Endothelial cell of umbilical vein (primary cell): ENCODE measurements around the gene FLT4. TPM values are rescaled to one million over a fixed set of nuclear protein-coding genes. Genes with fewer than 3 reads are reported as not detected.

Source experiments
- BruUV-seq: library from RNA; stranded (reverse); fragments of 400-500 nt; replicated peaks from 2 replicates; lab custom pipeline; 2021; lab: Mats Ljungman, UMichigan
- CTCF ChIA-PET: fragments of 300-600, 350-600 bp; sonication (Branson Sonifier 250); formaldehyde crosslinking; loops from one replicate; lab custom pipeline; 2021; ENCODE audit warnings: antibody characterized with exemption, inconsistent platforms; lab: Charles Lee
- POLR2A ChIA-PET: fragments of 300-600, 350-600 bp; sonication (Branson Sonifier 250); formaldehyde crosslinking; loops from one replicate; lab custom pipeline; 2021; ENCODE audit warnings: antibody characterized with exemption, inconsistent platforms; lab: Charles Lee
- DNase-seq: peaks from one replicate; pipeline ENCODE4 v3.0.0-alpha.2; 2011; ENCODE audit warnings: low read depth, low spot score
- FAIRE-seq: peaks from 2 replicates; lab custom pipeline; 2011; peaks lifted over from hg19 to GRCh38; lab: Jason Lieb, UNC
- H2AFZ ChIP-seq: 2 replicates; pipeline ENCODE4 v1.6.0; 2012; ENCODE audit warnings: low read depth, low read length, control low read depth, inconsistent platforms
- H3K27ac ChIP-seq: 2 replicates; pipeline ENCODE4 v1.5.1; 2011; ENCODE audit warnings: low read depth, mild to moderate bottlenecking, control low read depth, low read length, moderate library complexity; ENCODE audit not compliant: insufficient read depth
- H3K27me3 ChIP-seq, 2 experiments: 2 replicates each; pipeline versions ENCODE4 v1.6.0 to v1.6.1; 2011; ENCODE audit warnings: low read length in 2 of 2, mixed read lengths in 1 of 2; ENCODE audit not compliant: control insufficient read depth in 2 of 2, insufficient read depth in 2 of 2
- H3K36me3 ChIP-seq, 2 experiments: 2 replicates in 1 of 2; 3 replicates in 1 of 2; pipeline ENCODE4 v1.5.1; 2011; ENCODE audit warnings: low read length in 2 of 2, mild to moderate bottlenecking in 1 of 2, moderate library complexity in 1 of 2; ENCODE audit not compliant: control insufficient read depth in 2 of 2, insufficient read depth in 2 of 2; ENCODE audit errors: extremely low read depth in 1 of 2
- H3K4me1 ChIP-seq: 3 replicates; pipeline ENCODE4 v1.5.1; 2011; ENCODE audit warnings: mild to moderate bottlenecking, low read length; ENCODE audit not compliant: control insufficient read depth, insufficient read depth; ENCODE audit errors: extremely low read depth
- H3K4me2 ChIP-seq: 2 replicates; pipeline ENCODE4 v1.6.1; 2011; ENCODE audit warnings: low read length, control low read depth, mixed read lengths; ENCODE audit not compliant: insufficient read depth
- H3K4me3 ChIP-seq, 3 experiments: fragments of 200-600 bp in 1 of 3; sonication (generic), shearing (Covaris generic) in 1 of 3; replicated peaks in 1 of 3; 2 replicates each; pipeline ENCODE4 v1.5.1; 2011 to 2016; ENCODE audit warnings: control low read depth in 3 of 3, low read length in 3 of 3, mild to moderate bottlenecking in 2 of 3, inconsistent platforms in 1 of 3, low read depth in 1 of 3, moderate library complexity in 1 of 3; ENCODE audit not compliant: insufficient read depth in 1 of 3
- H3K79me2 ChIP-seq: 2 replicates; pipeline ENCODE4 v1.6.0; 2012; ENCODE audit warnings: low read length, inconsistent platforms; ENCODE audit not compliant: control insufficient read depth, insufficient read depth
- H3K9ac ChIP-seq: replicated peaks from 2 replicates; pipeline ENCODE3; 2011; ENCODE audit warnings: low read length, control low read depth; ENCODE audit not compliant: insufficient read depth; ENCODE audit errors: extremely low read depth
- H3K9me1 ChIP-seq: replicated peaks from 3 replicates; pipeline ENCODE4 v1.6.0; 2011; ENCODE audit warnings: mild to moderate bottlenecking, low read length; ENCODE audit not compliant: control insufficient read depth, insufficient read depth; ENCODE audit errors: extremely low read depth
- H3K9me3 ChIP-seq: replicated peaks from 2 replicates; pipeline ENCODE4 v1.5.1; 2012; ENCODE audit warnings: low read length, inconsistent platforms; ENCODE audit not compliant: control insufficient read depth, insufficient read depth
- H4K20me1 ChIP-seq: replicated peaks from 2 replicates; pipeline ENCODE3; 2011; ENCODE audit warnings: mild to moderate bottlenecking, low read length; ENCODE audit not compliant: control insufficient read depth, insufficient read depth; ENCODE audit errors: extremely low read depth
- CTCF ChIP-seq, 2 donors: IDR thresholded peaks; 1 replicate in 1 of 2; 2 replicates in 1 of 2; pipeline ENCODE4 v1.5.1; 2011; ENCODE audit warnings: low read length in 2 of 2, mild to moderate bottlenecking in 2 of 2, moderate library complexity in 2 of 2, control low read depth in 1 of 2, inconsistent platforms in 1 of 2, low read depth in 1 of 2; ENCODE audit not compliant: insufficient read depth in 1 of 2; ENCODE audit errors: extremely low read depth in 1 of 2
- EZH2 ChIP-seq: IDR thresholded peaks from 2 replicates; pipeline ENCODE4 v1.6.1; 2012; ENCODE audit warnings: borderline replicate concordance, low read depth, mild to moderate bottlenecking, moderate library complexity, low read length, inconsistent platforms; ENCODE audit not compliant: severe bottlenecking
- FOS ChIP-seq: IDR thresholded peaks from 2 replicates; pipeline ENCODE4 v1.6.1; 2011; ENCODE audit warnings: mild to moderate bottlenecking, low read length, moderate library complexity, borderline replicate concordance; ENCODE audit not compliant: insufficient read depth
- GATA2 ChIP-seq: IDR thresholded peaks from 2 replicates; pipeline ENCODE4 v1.7.0; 2011; ENCODE audit warnings: low read depth, mild to moderate bottlenecking, moderate library complexity, mixed read lengths, low read length; ENCODE audit not compliant: insufficient read length, insufficient read depth
- JUN ChIP-seq: IDR thresholded peaks from 2 replicates; pipeline ENCODE4 v1.6.1; 2011; ENCODE audit warnings: borderline replicate concordance, low read depth; ENCODE audit not compliant: insufficient read length, insufficient read depth
- MYC ChIP-seq: IDR thresholded peaks from one replicate; pipeline ENCODE4 v1.6.1; 2011; ENCODE audit warnings: mild to moderate bottlenecking, low read depth, low read length
- POLR2A ChIP-seq: IDR thresholded peaks from 2 replicates; pipeline ENCODE4 v1.6.1; 2012; ENCODE audit warnings: low read depth, mild to moderate bottlenecking, control low read depth, low read length
- POLR2AphosphoS5 ChIP-seq: IDR thresholded peaks from 2 replicates; pipeline ENCODE4 v1.6.1; 2012; ENCODE audit warnings: low read depth, mild to moderate bottlenecking, control low read depth, low read length, moderate library complexity; ENCODE audit not compliant: insufficient read depth
- dilution Hi-C: fragments of 300-500 bp; cut with MboI; formaldehyde crosslinking; loops from one replicate; pipeline ENCODE4 v1.15.0; 2019; ENCODE audit warnings: low sequenced_read_pairs; ENCODE audit not compliant: extremely low pct_ligation_motif_present
- intact Hi-C: fragments of 100-400 bp; cut with micrococcal nuclease; formaldehyde crosslinking; loops from one replicate; pipeline ENCODE4 v1.10.0; 2022
- polyA plus RNA-seq, 4 experiments: library from polyadenylated mRNA; depleted of rRNA in 3 of 4; stranded (reverse) in 3 of 4; unstranded in 1 of 4; fragments of >200 nt; gene quantifications; 2 replicates each; pipeline versions ENCODE4 v1.2.1 to v1.2.3, GENCODE V29; 2011 to 2012; ENCODE audit warnings: missing spikeins in 1 of 4
- total RNA-seq: library from RNA; stranded (reverse); gene quantifications from 2 replicates; pipeline ENCODE4 v1.2.3, GENCODE V29; 2021
- TF ChIP-seq, protein P1 (sequence below): IDR thresholded peaks from 2 replicates; pipeline ENCODE4 v1.6.1; 2011; ENCODE audit not compliant: insufficient read depth, insufficient read length

Gene FLT4
- total and polyA plus RNA-seq, 2 donors (not counting 3 experiments of a cell fraction or from before 2014, with no cell fraction given) = 44.4 to 71.5 TPM

DNA sequence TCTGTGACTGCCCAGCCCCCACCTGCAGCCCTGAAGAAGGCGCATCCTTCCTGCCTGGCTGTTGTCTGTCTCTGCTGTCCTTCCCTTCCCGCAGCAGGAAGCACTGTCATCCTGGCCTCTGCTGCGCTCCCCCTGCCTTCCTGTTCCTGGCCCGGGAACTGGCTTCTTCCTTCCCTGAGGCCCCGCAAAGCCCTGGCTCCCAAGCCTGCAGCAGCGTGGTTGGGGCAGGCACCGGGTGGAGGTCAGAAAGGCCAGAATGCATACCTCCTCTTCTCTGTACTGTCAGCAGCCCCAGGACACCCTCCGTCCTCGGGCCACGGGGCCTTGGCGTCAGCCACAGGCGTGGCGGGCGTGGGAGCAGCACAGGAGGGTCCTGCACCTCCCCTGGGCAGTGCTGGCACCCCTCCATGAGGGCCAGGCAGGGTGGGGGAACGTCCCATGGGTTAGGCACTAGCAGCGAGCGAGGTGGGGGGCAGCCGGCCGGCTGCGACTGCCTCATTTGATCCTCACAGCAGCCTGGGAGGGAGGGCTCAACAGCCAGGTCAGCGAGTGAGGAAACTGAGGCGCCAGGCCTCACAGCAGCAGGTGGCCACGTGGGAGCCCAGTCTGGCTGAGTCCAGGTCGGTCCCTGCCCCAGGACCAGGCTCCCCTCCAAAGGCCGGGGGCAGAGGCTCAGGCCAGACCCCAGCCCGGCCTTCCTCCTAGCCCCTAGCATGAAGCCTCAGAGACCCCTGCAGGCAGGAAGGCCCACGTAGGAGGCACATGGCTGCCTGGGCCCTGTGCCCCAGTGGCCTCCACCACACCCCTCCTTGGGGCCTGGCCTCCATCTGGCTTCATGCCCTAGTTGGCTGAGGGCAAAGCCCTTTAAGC, 9.4 kb downstream of the FLT4 start:
- H3K27ac ChIP-seq = no peak overlapping the region
- FAIRE-seq (no peak), DNase-seq (no peak)
- no peak for TF ChIP-seq POLR2AphosphoS5
- no peak for TF ChIP-seq GATA2
- TF ChIP-seq FOS = no peak
- TF ChIP-seq, protein P1, sequence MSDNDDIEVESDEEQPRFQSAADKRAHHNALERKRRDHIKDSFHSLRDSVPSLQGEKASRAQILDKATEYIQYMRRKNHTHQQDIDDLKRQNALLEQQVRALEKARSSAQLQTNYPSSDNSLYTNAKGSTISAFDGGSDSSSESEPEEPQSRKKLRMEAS = no peak
- no peak for TF ChIP-seq POLR2A
- CTCF ChIA-PET = interaction anchor here (1.3 kb wide), 1 partner anchor 34 kb away, joined by 7 read pairs; no protein-coding TSS in a partner anchor
- peaks cover 7% of the 10 kb centered on the region for H3K4me1 ChIP-seq
- no TSS peak for BruUV-seq
- intact Hi-C loops (loop anchor here (10.0 kb wide), 1 partner anchor 345 kb away; the partner anchor contains the start of gene MAPK9), dilution Hi-C loops (no loop called here)
- no peak overlapping the region for H2AFZ ChIP-seq
- POLR2A ChIA-PET = interaction anchor here (0.5 kb wide), 1 partner anchor 163 kb away, joined by 5 read pairs; no protein-coding TSS in a partner anchor
- H3K9me3 ChIP-seq = no peaks in the 10 kb centered on the region
- H3K36me3 ChIP-seq = no peaks in the 10 kb centered on the region
- no peaks in the 10 kb centered on the region for H3K9me1 ChIP-seq
- no peaks in the 10 kb centered on the region for H3K27me3 ChIP-seq
- H3K4me3 ChIP-seq = no peak overlapping the region
- no peak overlapping the region for H3K9ac ChIP-seq
- no peaks in the 10 kb centered on the region for H3K79me2 ChIP-seq
- H3K4me2 ChIP-seq = no peak overlapping the region
- H4K20me1 ChIP-seq = no peaks in the 10 kb centered on the region

DNA sequence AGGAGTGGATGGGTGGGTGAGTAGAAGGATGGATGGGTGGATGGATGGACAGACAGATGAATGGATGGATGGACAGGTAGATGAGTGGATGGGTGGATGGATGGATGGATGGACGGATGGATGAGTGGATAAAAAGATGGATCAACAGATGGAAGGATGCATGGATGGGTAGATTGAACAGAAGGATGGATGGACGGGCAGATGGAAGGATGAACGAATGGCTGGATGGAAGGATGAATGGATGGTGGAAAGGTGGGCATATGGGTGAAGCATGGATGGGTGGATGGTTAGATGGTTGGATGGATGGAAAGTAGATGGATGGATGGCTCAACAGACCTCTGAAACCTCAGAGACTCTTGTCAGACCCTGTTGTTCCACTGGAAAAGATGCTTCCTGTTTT, 10.1 kb downstream of the FLT4 start:
- no peak for DNase-seq
- Histone ChIP-seq H3K9ac (no peak overlapping the region), H2AFZ (no peak overlapping the region), H3K79me2 (no peaks in the 10 kb centered on the region), H3K4me3 (no peak overlapping the region), H3K36me3 (no peaks in the 10 kb centered on the region), H3K4me2 (no peak overlapping the region), H3K9me3 (no peaks in the 10 kb centered on the region), H3K4me1 (peaks cover under 1% of the 10 kb centered on the region), H4K20me1 (no peaks in the 10 kb centered on the region), H3K27me3 (no peaks in the 10 kb centered on the region), H3K9me1 (no peaks in the 10 kb centered on the region), H3K27ac (no peak overlapping the region)
- intact Hi-C loops (no loop called here), dilution Hi-C loops (no loop called here)
- no peak for FAIRE-seq
- BruUV-seq = no TSS peak
- CTCF ChIA-PET = no interaction called here
- TF ChIP-seq MYC (no peak), FOS (no peak), CTCF (IDR thresholded peaks at IDR 0.05; ENCODE audit: extremely low read depth in 1 of 2, insufficient read depth in 1 of 2, low read depth in 1 of 2, low read length in 2 of 2) (no peak), POLR2A (no peak), POLR2AphosphoS5 (no peak), GATA2 (no peak), JUN (no peak), EZH2 (no peak)
- TF ChIP-seq, protein P1 = no peak
- POLR2A ChIA-PET = no interaction called here
